SIG-M5 treated with dmso at 0.1 percent for 504 hours (cell line): Measurements from ENCODE around the gene B9D1.

Experiments
- DNase-seq: peaks from one replicate; lab custom pipeline; 2025; ENCODE audit not compliant: unreplicated experiment; lab: John Stamatoyannopoulos, UW

Gene B9D1, protein sequence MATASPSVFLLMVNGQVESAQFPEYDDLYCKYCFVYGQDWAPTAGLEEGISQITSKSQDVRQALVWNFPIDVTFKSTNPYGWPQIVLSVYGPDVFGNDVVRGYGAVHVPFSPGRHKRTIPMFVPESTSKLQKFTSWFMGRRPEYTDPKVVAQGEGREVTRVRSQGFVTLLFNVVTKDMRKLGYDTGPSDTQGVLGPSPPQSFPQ

DNA sequence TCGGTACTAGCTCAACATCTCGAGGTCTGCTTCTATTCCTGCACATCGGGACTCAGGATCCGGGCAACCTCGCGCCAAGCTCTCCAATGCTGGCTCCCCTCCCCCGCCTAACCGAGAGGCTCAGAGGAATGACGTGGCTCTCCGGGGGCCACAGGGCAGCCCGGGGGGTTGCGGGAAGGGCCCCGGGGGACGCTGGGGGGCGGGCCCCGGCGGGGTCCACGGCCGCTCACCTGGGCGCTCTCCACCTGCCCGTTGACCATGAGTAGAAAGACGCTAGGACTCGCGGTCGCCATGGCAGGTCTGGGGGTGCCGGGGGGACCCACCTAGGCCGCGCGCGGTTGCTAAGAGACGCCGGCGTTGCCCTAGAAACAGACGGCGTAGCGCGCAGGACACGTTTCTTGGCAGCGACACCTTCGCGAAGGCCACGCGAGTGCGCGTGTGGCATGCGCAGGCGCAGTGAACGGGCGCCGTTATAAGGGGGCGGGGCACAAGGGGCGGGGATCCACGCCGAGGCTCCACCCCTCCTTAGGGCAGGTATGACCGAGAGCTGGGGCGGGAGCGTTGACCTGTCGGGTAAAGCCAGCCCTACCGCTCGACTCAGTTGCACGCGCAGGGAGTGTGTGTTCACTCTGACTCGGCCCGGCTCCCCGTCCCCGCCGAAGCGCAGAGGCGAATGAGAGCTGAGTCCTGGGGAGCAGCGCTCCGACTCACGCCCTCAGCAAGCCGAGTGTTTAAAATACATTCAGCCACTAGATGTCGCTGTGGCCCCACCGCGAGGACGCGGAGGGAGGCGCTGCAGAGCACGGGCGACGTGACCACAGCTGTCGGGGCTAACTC lies at the start of gene B9D1:
Gene B9D1 (minus strand): TSS at position 447 of the 837 bp plus-strand sequence. CDS start 154 bp downstream, at position 293.
- peak; percentile 85 for DNase-seq

- DNase-seq = no peak
Observed at GRCh38 chr17:19411631-19412030, 49.1 kb upstream of the B9D1 start.

GRCh38 chr17:19410875-19411620 lies 48.5 kb upstream of the B9D1 start, which contains the start of gene RNF112:
TSS of gene RNF112 (plus strand) at chr17:19411232. CDS start at chr17:19411409, 177 bp downstream.
- DNase-seq = no peak

- no peak for DNase-seq
Observed at GRCh38 chr17:19410091-19410490, 47.6 kb upstream of the B9D1 start.

DNA sequence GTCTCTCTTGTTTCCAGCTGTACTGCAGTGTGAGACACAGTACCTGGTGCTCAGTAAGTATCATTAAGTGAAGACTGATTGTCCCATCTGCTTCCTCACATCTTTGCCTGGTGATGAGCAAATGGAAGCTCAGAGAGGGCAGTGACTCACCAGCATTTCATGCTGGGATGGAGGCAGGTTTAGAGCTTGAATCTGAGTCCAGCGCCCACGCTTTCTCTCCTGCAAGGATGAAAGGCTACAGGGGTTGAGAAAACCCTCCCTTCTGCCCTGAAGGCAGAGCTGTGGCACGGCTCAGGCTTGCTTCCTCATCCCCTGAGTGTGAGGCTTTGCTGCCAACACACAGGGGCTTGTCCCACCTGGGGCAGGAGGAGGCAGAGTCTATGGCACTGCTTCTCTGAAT lies 47.0 kb upstream of the B9D1 start:
- no peak for DNase-seq

DNA sequence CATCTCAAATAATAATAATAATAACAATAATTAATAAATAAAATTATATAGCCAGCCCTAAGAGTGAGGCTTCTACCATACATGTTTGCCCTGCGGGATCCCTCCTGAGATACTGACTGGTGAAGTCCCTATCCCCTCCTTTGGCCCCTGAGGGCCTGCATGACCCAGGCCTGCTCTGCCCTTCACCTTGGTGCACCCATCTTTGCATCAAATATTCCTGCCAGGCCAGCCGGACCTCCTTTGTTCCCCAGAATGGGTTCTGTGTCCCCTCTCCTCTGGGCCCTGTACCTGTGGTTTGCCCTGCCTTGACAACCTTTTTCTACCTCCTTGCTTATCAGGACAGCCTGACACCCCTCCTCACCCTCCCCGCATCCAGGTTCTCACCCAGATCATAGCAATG lies 46.5 kb upstream of the B9D1 start:
- DNase-seq = no peak

DNA sequence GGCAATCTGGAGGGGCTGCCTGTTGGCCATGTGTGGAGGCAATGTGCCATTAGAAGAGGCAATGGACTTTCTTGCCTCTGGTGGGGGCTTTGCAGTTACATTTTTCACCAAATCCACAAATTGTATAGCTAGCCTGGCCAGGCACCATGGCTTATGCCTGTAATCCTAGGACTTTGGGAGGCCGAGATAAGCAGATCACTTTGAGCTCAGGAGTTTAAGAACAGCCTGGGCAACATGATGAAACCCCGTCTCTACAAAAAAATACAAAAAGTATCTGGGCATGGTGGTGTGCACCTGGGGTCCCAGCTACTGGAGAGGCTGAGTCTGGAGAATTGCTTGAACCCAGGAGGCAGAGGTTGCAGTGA lies 45.8 kb upstream of the B9D1 start:
- DNase-seq = no peak

GRCh38 chr17:19407601-19408345 lies 45.2 kb upstream of the B9D1 start:
- DNase-seq = no peak

GRCh38 chr17:19405114-19405513 lies 42.6 kb upstream of the B9D1 start:
- no peak for DNase-seq

DNA sequence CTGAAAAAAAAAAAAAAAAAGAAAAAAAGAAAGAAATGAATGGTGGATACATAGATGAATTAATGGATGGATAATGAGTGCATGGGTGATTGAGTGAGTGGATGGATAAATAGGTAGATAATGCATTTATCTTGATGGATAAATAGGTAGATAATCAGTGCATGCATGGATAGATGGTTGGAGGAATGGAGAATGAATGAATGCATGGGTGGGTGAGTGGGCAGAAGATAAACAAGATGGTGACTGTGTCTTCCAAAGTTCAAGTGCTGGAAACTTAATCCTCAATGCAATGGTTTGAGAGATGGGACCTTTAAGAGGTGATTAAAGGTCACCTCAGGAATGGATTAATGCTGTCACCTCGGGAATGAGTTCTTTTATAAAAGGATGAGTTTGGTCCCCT lies 41.7 kb upstream of the B9D1 start:
- no peak for DNase-seq

DNA sequence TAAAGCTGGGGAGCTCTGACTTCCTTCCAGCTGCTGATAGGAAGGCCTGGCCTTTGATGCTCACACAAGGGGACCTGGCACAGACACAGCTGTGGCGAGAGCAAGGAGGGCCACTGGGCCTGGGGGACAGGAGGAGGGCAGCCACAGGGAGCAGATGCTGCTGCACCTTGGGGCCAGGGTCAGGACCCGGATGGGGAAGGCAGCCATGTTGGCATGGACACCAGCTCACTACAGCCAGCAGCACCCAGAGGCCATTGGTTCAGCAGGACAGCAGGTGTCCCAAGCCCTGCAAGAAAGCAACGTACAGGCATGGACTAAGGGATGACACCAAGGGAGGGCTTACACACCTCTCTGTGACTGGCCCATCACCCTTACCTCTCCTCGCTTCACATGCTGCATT lies 40.5 kb upstream of the B9D1 start:
- DNase-seq = no peak

GRCh38 chr17:19402171-19402570 lies 39.6 kb upstream of the B9D1 start:
- DNase-seq = no peak

- no peak for DNase-seq
Observed at GRCh38 chr17:19401321-19402010, 38.9 kb upstream of the B9D1 start.

DNA sequence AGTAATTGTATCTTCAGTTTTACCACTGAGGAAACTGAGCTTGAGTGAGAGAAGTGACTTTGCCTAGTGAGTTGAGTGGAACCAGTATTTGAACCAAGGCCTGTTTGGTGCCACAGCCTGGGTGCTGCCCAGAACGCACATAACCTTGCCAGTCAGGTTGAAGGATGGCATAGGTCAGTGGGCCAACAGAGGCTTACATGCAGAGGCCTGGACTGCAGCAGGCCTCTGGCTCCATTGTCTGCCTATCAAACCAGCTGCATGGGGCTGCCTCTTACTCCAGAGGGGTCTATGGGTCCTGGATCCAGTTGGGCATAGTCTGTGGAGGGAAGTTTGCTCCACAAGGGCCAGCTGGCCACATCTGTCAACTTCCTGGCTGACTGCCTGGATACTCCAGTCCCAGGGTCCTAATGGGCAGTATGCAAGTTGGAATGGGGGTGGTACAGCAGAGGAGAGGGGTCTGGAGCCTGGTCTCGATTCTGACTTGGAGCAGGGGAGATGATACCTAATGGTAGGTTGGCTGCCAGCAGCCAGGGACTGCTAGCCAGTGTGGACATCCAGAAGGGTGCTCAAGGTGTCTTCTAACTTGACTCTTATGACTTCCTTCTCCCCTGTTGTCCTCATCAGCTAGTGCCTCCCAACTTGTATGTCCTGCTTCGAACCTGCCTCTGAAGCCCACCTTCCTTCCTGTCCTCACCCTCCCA lies 37.4 kb upstream of the B9D1 start:
- no peak for DNase-seq

- DNase-seq = peak; percentile 55
Observed at GRCh38 chr17:19398301-19399181, 36.0 kb upstream of the B9D1 start.

DNA sequence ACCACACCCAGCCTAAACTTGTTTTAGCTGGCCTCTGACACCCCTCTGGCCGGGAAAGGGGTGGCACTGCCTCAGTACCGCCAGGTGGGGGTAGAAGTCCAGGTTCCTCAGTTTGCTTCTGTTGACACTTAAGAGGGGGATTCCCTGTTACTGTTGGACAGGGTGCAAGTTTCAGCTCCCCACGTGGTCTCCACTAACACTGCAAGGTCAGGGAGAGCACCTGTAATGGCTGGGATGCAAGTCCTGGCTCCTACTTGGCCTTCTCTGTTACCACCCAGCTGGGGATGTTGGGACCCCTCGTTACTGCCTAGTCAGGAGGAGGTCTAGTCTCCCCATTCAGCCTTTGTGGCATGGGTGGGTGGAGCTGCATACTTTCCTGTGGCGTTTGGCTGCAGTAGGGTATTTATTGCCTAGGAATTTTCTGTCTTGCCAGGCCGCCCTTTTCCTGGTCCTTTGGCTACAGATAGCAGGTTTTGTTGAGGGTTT lies 35.1 kb upstream of the B9D1 start:
- no peak for DNase-seq

- DNase-seq = no peak
Observed at GRCh38 chr17:19392303-19392702, 29.8 kb upstream of the B9D1 start.

GRCh38 chr17:19391432-19391831 lies 28.9 kb upstream of the B9D1 start:
- no peak for DNase-seq

- no peak for DNase-seq
Observed at GRCh38 chr17:19390951-19391350, 28.4 kb upstream of the B9D1 start.
